IMR-90 (cell line): ENCODE data around the gene CALM1. TPM values are rescaled to one million over a fixed set of nuclear protein-coding genes. Genes with fewer than 3 reads are reported as not detected.

Source experiments
- ATAC-seq: fragments of 200-7000 bp; cut with Tn5 transposase; 2 replicates; pipeline ENCODE4 v1.9.1; 2020; ENCODE audit warnings: low read depth, mild to moderate bottlenecking, moderate library complexity
- BruUV-seq: library from RNA; stranded (reverse); fragments of 400-500 nt; replicated peaks from 2 replicates; lab custom pipeline; 2021; lab: Mats Ljungman, UMichigan
- CTCF ChIA-PET: fragments of 300-600 bp; formaldehyde crosslinking; extraction: SDS; loops from one replicate; lab custom pipeline; 2021; ENCODE audit warnings: antibody characterized with exemption; lab: Yijun Ruan, JAX
- POLR2A ChIA-PET: fragments of 300-600 bp; sonication (Branson Sonifier 250); formaldehyde crosslinking; loops from one replicate; lab custom pipeline; 2022; ENCODE audit warnings: antibody characterized with exemption; ENCODE audit not compliant: unreplicated experiment; lab: Charles Lee
- DNase-seq: peaks from one replicate; pipeline ENCODE4 v3.0.0; 2013
- H2AFZ ChIP-seq: replicated peaks from 2 replicates; pipeline ENCODE3; 2013; ENCODE audit warnings: low read length, mild to moderate bottlenecking; ENCODE audit not compliant: poor library complexity
- H2AK5ac ChIP-seq: 2 replicates; pipeline ENCODE4 v1.6.1; 2013; ENCODE audit warnings: low read depth, low read length, inconsistent platforms
- H2AK9ac ChIP-seq: replicated peaks from 2 replicates; pipeline ENCODE3; 2013; ENCODE audit warnings: mild to moderate bottlenecking, low read depth, low read length, moderate library complexity; ENCODE audit not compliant: poor library complexity
- H2BK120ac ChIP-seq: 2 replicates; pipeline ENCODE4 v1.6.1; 2013; ENCODE audit warnings: low read depth, low read length, inconsistent platforms
- H2BK15ac ChIP-seq: 3 replicates; pipeline ENCODE4 v1.6.1; 2013; ENCODE audit warnings: low read depth, low read length, inconsistent platforms
- H2BK20ac ChIP-seq: 2 replicates; pipeline ENCODE4 v1.6.1; 2013; ENCODE audit warnings: low read depth, mild to moderate bottlenecking, inconsistent platforms, low read length, moderate library complexity
- H2BK5ac ChIP-seq: 2 replicates; pipeline ENCODE4 v1.6.1; 2013; ENCODE audit warnings: mild to moderate bottlenecking, low read depth, low read length, inconsistent platforms; ENCODE audit not compliant: poor library complexity, severe bottlenecking
- H3K14ac ChIP-seq: replicated peaks from 2 replicates; pipeline ENCODE4 v1.6.1; 2013; ENCODE audit warnings: low read depth, low read length, inconsistent platforms
- H3K18ac ChIP-seq: 2 replicates; pipeline ENCODE4 v1.6.1; 2013; ENCODE audit warnings: low read depth, low read length, control low read depth
- H3K23ac ChIP-seq: 2 replicates; pipeline ENCODE4 v1.6.1; 2013; ENCODE audit warnings: low read depth, low read length, inconsistent platforms
- H3K27ac ChIP-seq: 2 replicates; pipeline ENCODE4 v1.5.1; 2013; ENCODE audit warnings: mild to moderate bottlenecking, control low read depth, low read length; ENCODE audit not compliant: insufficient read depth
- H3K27me3 ChIP-seq: 2 replicates; pipeline ENCODE4 v1.6.1; 2013; ENCODE audit warnings: low read length; ENCODE audit not compliant: control insufficient read depth, insufficient read depth
- H3K36me3 ChIP-seq: 2 replicates; pipeline ENCODE4 v1.6.1; 2013; ENCODE audit warnings: low read length, mixed read lengths; ENCODE audit not compliant: control insufficient read depth, insufficient read depth
- H3K4ac ChIP-seq: 2 replicates; pipeline ENCODE4 v1.6.1; 2013; ENCODE audit warnings: low read depth, low read length, inconsistent platforms
- H3K4me1 ChIP-seq: 2 replicates; pipeline ENCODE4 v1.6.1; 2013; ENCODE audit warnings: low read length, mixed read lengths; ENCODE audit not compliant: control insufficient read depth, insufficient read depth
- H3K4me2 ChIP-seq: 2 replicates; pipeline ENCODE4 v1.6.1; 2013; ENCODE audit warnings: low read depth, mild to moderate bottlenecking, control low read depth, low read length, moderate library complexity
- H3K4me3 ChIP-seq: 2 replicates; pipeline ENCODE4 v1.5.1; 2013; ENCODE audit warnings: low read depth, mild to moderate bottlenecking, control low read depth, low read length, moderate library complexity; ENCODE audit not compliant: insufficient read depth
- H3K56ac ChIP-seq: 2 replicates; pipeline ENCODE4 v1.6.1; 2013; ENCODE audit warnings: low read length, inconsistent platforms; ENCODE audit not compliant: insufficient read depth; ENCODE audit errors: extremely low read depth
- H3K79me1 ChIP-seq, 2 experiments: 2 replicates each; pipeline ENCODE4 v1.6.1; 2013; ENCODE audit warnings: low read length in 2 of 2, inconsistent platforms in 1 of 2, low read depth in 1 of 2
- H3K9ac ChIP-seq: 2 replicates; pipeline ENCODE4 v1.6.1; 2013; ENCODE audit warnings: low read depth, low read length, control low read depth
- H3K9me1 ChIP-seq: 2 replicates; pipeline ENCODE4 v1.6.1; 2013; ENCODE audit warnings: low read length, inconsistent platforms; ENCODE audit not compliant: insufficient read depth
- H3K9me3 ChIP-seq: 2 replicates; pipeline ENCODE4 v1.6.1; 2013; ENCODE audit warnings: low read length; ENCODE audit not compliant: control insufficient read depth, insufficient read depth
- H4K20me1 ChIP-seq: 2 replicates; pipeline ENCODE4 v1.6.1; 2013; ENCODE audit warnings: low read length, inconsistent platforms; ENCODE audit not compliant: insufficient read depth
- H4K5ac ChIP-seq: 2 replicates; pipeline ENCODE4 v1.6.1; 2013; ENCODE audit warnings: mild to moderate bottlenecking, low read depth, low read length, control low read depth
- H4K8ac ChIP-seq, 2 experiments: 2 replicates each; pipeline ENCODE4 v1.6.1; 2013; ENCODE audit warnings: low read depth in 2 of 2, low read length in 2 of 2, control low read depth in 1 of 2, inconsistent platforms in 1 of 2
- H4K91ac ChIP-seq: 2 replicates; pipeline ENCODE4 v1.6.1; 2013; ENCODE audit warnings: low read depth, low read length, inconsistent platforms; ENCODE audit not compliant: insufficient read depth
- CEBPB ChIP-seq: IDR thresholded peaks from 2 replicates; pipeline ENCODE4 v1.6.1; 2012; ENCODE audit warnings: low read depth, low read length, improper control_type of control experiment
- CHD1 ChIP-seq: IDR thresholded peaks from 2 replicates; pipeline ENCODE4 v1.6.1; 2012; ENCODE audit warnings: low read depth, low read length, improper control_type of control experiment
- FOS ChIP-seq: fragments of 150-350 bp; IDR thresholded peaks from 2 replicates; pipeline ENCODE4 v1.6.1; 2016; ENCODE audit warnings: low read depth, low read length
- MAZ ChIP-seq: IDR thresholded peaks from 2 replicates; pipeline ENCODE4 v1.6.1; 2012; ENCODE audit warnings: low read depth, mild to moderate bottlenecking, low read length, improper control_type of control experiment, moderate library complexity, borderline replicate concordance
- POLR2A ChIP-seq: IDR thresholded peaks from 2 replicates; pipeline ENCODE4 v1.6.1; 2012; ENCODE audit warnings: mild to moderate bottlenecking, low read depth, low read length
- RAD21 ChIP-seq: IDR thresholded peaks from 2 replicates; pipeline ENCODE4 v1.6.1; 2012; ENCODE audit warnings: low read length, improper control_type of control experiment
- RCOR1 ChIP-seq: IDR thresholded peaks from 2 replicates; pipeline ENCODE4 v1.6.1; 2012; ENCODE audit warnings: mild to moderate bottlenecking, low read length, improper control_type of control experiment; ENCODE audit not compliant: insufficient replicate concordance
- RFX5 ChIP-seq: IDR thresholded peaks from 2 replicates; pipeline ENCODE4 v1.8.0; 2012; ENCODE audit warnings: low read depth, mild to moderate bottlenecking, low read length, moderate library complexity
- SMC3 ChIP-seq: fragments of 150-350 bp; IDR thresholded peaks from 2 replicates; pipeline ENCODE4 v1.6.1; 2016; ENCODE audit warnings: low read depth, mild to moderate bottlenecking, antibody characterized with exemption, low read length, moderate library complexity
- WGBS, 2 experiments: methylation state at CpG; one replicate each; pipeline versions ENCODE4 v1.1.5 to v1.1.7; 2013; ENCODE audit warnings: missing lambda C conversion rate in 2 of 2; ENCODE audit not compliant: insufficient read length in 1 of 2; ENCODE audit errors: extremely low coverage in 2 of 2; 5-methylcytosine and 5-hydroxymethylcytosine counted together
- dilution Hi-C: fragments of 300-500 bp; cut with HindIII; formaldehyde crosslinking; loops from one replicate; pipeline ENCODE4 v1.14.3; 2018; ENCODE audit warnings: low sequenced_read_pairs; ENCODE audit not compliant: unreplicated experiment
- in situ Hi-C: fragments of 300-500 bp; cut with MboI; formaldehyde crosslinking; loops from 3 replicates; pipeline ENCODE4 v1.14.3; 2019; ENCODE audit warnings: low sequenced_read_pairs, inconsistent platforms, mixed read lengths
- intact Hi-C: fragments of 100-400 bp; cut with micrococcal nuclease; formaldehyde crosslinking; loops from 2 replicates; pipeline ENCODE4 v1.10.0; 2022
- polyA plus RNA-seq, 3 experiments: library from polyadenylated mRNA; depleted of rRNA; stranded (reverse); fragments of >200 nt; gene quantifications; 2 replicates each; pipeline ENCODE4 v1.2.3, GENCODE V29; 2012; ENCODE audit warnings: low replicate concordance in 1 of 3
- total RNA-seq: library from RNA; depleted of rRNA; stranded (reverse); fragments of >200 nt; gene quantifications from 2 replicates; pipeline ENCODE4 v1.2.3, GENCODE V29; 2012

CALM1 gene
- total and polyA plus RNA-seq, 2 of the 4 experiments (the other 2 are of a cell fraction) = 72.9 to 188 TPM

DNA sequence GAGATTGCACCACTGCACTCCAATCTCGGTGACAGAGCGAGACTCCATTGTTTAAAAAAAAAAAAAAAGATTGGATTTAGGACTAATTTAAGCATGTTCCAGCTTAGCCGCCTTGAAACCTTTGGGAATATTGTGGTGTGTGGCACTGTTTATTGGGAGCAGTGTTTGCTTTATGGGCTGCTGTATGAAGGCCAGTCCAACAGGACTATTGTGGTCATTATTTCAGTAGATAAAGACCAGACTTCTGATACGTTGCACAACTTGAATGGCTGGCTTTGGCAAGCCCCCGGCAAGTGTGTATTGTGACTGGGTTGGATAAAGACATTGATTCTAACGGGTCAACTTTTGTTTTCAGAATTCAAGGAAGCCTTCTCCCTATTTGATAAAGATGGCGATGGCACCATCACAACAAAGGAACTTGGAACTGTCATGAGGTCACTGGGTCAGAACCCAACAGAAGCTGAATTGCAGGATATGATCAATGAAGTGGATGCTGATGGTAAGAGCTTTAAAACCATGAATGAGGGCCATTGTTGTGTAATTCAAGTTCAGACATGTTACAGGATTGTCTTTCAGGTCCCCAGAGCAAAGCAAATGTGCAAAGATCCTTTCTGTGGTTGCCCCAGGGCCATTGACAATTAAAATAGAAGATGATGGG is 4.2 kb downstream of the CALM1 start:
- H3K36me3 ChIP-seq = peaks cover 41% of the 10 kb centered on the region
- ChIA-PET CTCF (interaction anchor here (0.6 to 2.2 kb wide), 4 partner anchors 8 to 358 kb away, joined by 3 to 12 read pairs (median 6); no protein-coding TSS in a partner anchor), POLR2A (no interaction called here)
- H4K5ac ChIP-seq = no peak overlapping the region
- H3K14ac ChIP-seq = no peak overlapping the region
- H4K8ac ChIP-seq = no peak overlapping the region
- H4K20me1 ChIP-seq = peaks cover 62% of the 10 kb centered on the region
- H3K4me3 ChIP-seq = no peak overlapping the region
- no peak overlapping the region for H2AK5ac ChIP-seq
- H3K27ac ChIP-seq = no peak overlapping the region
- H3K4ac ChIP-seq = no peak overlapping the region
- H2AK9ac ChIP-seq = no peak overlapping the region
- no TSS peak for BruUV-seq
- peaks cover 29 to 72% of the 10 kb centered on the region in 2 experiments for H3K79me1 ChIP-seq
- H2BK20ac ChIP-seq = no peak overlapping the region
- WGBS, 2 experiments = 100% methylated on average over 2 of the region's 7 CpGs; no CpG with 5 or more reads in 1 of the 2 experiments
- H3K9me3 ChIP-seq = no peaks in the 10 kb centered on the region
- peaks cover 4% of the 10 kb centered on the region for H3K4me1 ChIP-seq
- H4K91ac ChIP-seq = no peak overlapping the region
- H3K9ac ChIP-seq = no peak overlapping the region
- H2BK15ac ChIP-seq = no peak overlapping the region
- DNase-seq (no peak), ATAC-seq (no peak)
- no peak overlapping the region for H2AFZ ChIP-seq
- H3K4me2 ChIP-seq = no peak overlapping the region
- no peaks in the 10 kb centered on the region for H3K27me3 ChIP-seq
- no peak overlapping the region for H2BK120ac ChIP-seq
- dilution Hi-C loops (no loop called here), in situ Hi-C loops (loop anchor here (10.0 kb wide), 1 partner anchor 294 kb away; no protein-coding TSS in a partner anchor), intact Hi-C loops (no loop called here)
- H2BK5ac ChIP-seq = no peak overlapping the region
- peaks cover 11% of the 10 kb centered on the region for H3K9me1 ChIP-seq
- 0 out of 2 replicates have a peak overlapping the region, but pooled peaks have one; percentile 5 for H3K23ac ChIP-seq
- no peak overlapping the region for H3K56ac ChIP-seq
- H3K18ac ChIP-seq = no peak overlapping the region
- no peak for TF ChIP-seq SMC3
- TF ChIP-seq RCOR1 = no peak
- no peak for TF ChIP-seq RFX5
- TF ChIP-seq MAZ = no peak
- no peak for TF ChIP-seq CEBPB
- TF ChIP-seq POLR2A = no peak
- TF ChIP-seq FOS = no peak
- TF ChIP-seq RAD21 = no peak
- TF ChIP-seq CHD1 = no peak
